Coronary artery (tissue), 2 donors: ENCODE results near the gene IGIP.

Source experiments
- DNase-seq: peaks from one replicate; pipeline ENCODE4 v3.0.0-alpha.2; 2017; ENCODE audit warnings: low spot score
- H3K27ac ChIP-seq, 2 donors: fragments of 200-600 bp; sonication (generic); one replicate each; pipeline ENCODE4 v1.5.1; 2016 to 2019
- H3K4me3 ChIP-seq: fragments of 200-600 bp; sonication (generic); 2 replicates; pipeline ENCODE4 v1.5.1; 2016; ENCODE audit warnings: mild to moderate bottlenecking, moderate library complexity
- CTCF ChIP-seq: fragments of 200-600 bp; sonication (generic); IDR thresholded peaks from one replicate; pipeline ENCODE4 v1.5.1; 2019; ENCODE audit warnings: antibody characterized with exemption

IGIP gene

DNA sequence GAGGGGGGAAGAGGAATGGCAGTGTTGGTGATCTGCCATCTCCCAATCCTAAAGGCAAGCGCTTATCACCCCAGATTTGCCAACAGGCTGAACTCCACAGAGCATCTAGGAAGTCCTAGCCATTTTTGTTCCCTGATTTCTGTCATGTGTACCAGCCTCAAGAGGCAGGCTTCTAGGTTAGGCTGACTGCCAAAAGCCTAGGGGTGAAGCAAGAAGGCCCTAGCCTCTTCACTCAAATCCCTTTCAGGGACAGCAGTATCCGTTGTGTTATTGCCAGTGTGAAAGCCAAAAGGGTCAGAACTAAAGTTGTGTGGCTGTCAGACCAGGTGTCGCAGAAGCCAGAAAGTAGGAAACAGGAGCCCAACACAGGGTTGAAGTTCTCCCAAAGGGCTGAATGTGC lies 14.7 kb downstream of the IGIP start:
- TF ChIP-seq CTCF: no peak
- DNase-seq: no peak
- H3K27ac ChIP-seq: no peak overlapping the region
- H3K4me3 ChIP-seq: no peak overlapping the region

DNA sequence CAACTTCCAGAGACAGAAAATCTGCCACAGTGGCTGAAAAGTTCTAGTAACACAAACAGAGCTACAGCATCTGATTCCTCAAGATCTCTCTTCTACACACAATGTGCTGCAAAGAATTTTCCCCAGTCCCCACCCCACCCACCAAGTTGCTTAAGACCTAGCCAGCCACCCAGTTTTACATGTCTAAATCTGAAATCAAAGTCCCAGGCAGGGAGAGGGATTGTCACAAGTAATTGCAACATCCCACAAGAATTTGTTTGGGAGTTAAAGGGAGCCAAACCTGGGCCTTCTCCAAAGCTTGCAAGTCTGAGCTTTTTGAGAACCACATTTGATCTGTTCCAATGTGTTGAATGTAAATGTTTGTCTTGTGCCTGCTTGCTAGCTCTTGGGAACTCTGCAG lies 15.5 kb downstream of the IGIP start:
- no peak for TF ChIP-seq CTCF
- Histone ChIP-seq H3K27ac (no peak overlapping the region), H3K4me3 (no peak overlapping the region)
- no peak for DNase-seq

GRCh38 chr5:140142246-140142645 lies 16.5 kb downstream of the IGIP start:
- TF ChIP-seq CTCF: no peak
- H3K4me3 ChIP-seq: no peak overlapping the region
- H3K27ac ChIP-seq: no peak overlapping the region
- no peak for DNase-seq

DNA sequence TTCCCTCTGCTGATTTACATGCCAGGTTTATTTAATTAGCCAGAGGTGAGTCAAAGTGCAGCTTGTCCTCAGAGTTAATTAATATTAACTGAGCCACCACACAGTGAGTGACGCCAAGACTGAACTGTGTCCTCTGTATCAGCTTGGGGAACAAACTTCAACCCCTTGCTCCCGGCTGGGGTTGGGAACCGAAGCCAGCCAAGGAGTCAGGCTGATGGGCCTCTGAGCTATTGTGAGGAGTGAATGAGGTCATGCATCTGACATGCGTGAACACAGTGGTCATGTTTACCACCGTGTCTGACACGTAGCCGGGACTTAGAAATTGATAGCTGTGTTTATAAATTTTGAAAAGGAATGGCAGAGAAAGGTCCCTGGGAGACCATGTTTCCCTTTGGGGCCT lies 17.1 kb downstream of the IGIP start:
- H3K27ac ChIP-seq: no peak overlapping the region
- H3K4me3 ChIP-seq: no peak overlapping the region
- DNase-seq: no peak
- no peak for TF ChIP-seq CTCF

DNA sequence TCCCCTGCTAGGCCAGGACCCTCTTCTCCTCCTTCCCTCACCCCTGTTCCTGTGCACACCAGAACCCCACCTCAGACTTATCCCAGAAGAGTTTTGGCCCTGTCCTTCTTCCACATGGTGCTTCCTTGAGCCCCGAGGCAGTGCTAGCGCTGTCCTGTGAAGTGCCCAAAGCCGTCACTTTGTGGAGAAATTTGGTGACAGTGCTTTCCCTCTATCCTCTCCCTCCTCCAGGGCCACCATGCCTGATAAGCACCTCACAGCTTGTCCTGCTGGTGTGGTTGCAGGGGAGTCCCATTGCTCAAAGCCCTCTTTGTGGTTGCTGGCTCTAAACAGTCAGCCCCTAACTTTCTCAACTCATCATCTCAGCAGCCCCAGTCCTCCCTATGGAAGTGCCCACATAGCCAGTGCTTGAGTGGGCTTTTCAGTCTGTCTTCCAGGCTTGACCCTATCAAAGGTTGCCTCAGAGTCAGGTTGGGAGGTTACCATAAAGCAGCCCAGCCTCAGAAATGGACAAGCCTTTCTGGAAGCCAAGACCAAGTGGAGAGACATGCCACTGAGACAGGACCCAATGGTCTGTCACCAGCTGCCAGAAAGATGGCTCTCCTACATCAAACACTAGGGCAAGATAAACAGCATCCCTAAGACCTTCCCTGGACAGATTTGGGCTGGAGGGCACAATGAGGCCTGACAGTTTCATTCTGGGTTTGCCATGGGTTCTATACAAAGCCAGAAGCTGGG lies 18.0 kb downstream of the IGIP start:
- no peak for TF ChIP-seq CTCF
- no peak overlapping the region for H3K4me3 ChIP-seq
- DNase-seq: no peak
- no peak overlapping the region for H3K27ac ChIP-seq

DNA sequence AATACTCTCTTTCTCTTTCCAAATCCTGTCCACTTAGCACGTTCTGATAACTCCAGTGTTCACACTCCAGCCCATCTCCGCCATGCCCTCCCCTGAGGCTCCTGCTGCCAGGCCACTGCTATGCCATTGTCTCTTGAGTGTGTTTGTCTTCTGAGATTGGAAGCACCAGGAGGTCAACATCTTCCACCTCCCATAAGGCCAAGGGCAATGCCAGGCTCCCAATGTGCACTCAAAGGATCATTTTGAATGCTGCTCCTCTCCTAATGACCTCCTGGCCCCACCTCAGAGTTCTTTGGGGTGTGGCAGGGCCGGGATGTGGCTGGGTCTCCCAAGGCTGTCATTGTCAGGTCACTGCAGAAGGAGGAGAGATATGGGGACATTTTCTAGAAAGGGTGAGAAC lies 19.5 kb downstream of the IGIP start:
- no peak for TF ChIP-seq CTCF
- Histone ChIP-seq H3K4me3 (peak overlapping the region; percentile 70), H3K27ac (no peak overlapping the region)
- DNase-seq: no peak

DNA sequence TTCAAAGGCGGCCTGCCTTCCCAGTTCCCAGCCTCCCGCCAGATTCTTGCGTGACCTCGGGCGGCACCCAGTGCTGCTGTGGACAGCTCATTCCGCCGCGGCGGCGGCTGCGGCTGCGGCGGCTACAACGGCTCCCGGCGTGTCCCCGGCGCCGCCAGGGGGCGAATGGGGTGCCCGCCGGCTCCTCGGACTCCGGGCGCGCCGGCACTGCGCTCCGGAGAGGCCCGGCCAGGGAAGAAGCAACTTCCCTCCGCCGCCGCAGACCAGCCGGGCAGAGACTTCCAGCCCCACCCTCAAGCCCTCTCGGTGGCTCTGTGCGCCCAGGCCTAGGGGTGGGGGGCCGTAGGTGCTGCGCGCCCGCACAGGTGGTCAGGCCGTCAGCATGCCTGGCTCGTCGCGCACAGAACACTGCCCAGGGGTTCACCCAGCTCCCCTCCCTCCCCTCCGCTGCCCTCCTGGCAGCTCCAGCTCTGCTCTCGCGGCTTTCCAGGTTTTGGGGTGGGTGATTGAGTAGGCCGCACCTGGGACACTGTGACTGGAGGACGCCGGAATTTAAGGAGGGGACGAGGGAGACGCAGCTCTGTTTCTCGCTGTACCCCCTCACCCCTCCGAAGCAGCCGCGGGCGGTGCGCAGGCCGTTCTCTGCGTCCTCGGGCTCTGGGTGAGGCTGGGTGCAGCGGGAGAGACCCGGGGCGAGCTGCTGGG lies 20.2 kb downstream of the IGIP start:
- no peak overlapping the region for H3K27ac ChIP-seq
- H3K4me3 ChIP-seq: peak overlapping the region; percentile 70
- peak; percentile 80 for DNase-seq
- peak; percentile 79 for TF ChIP-seq CTCF
